ES-I3 (cell line): ENCODE data around the gene LAMTOR3.

Experiments used
- H3K36me3 ChIP-seq: 2 replicates; pipeline ENCODE4 v1.6.1; 2013; ENCODE audit warnings: mild to moderate bottlenecking, low read length, control low read depth, moderate library complexity; ENCODE audit not compliant: insufficient read depth
- H3K4me1 ChIP-seq: 2 replicates; pipeline ENCODE4 v1.6.1; 2013; ENCODE audit warnings: mild to moderate bottlenecking, control low read depth, low read length; ENCODE audit not compliant: insufficient read depth
- H3K9ac ChIP-seq: 2 replicates; pipeline ENCODE4 v1.6.1; 2013; ENCODE audit warnings: low read depth, mild to moderate bottlenecking, low read length, moderate library complexity
- H3K9me3 ChIP-seq: 2 replicates; pipeline ENCODE4 v1.6.1; 2013; ENCODE audit warnings: mild to moderate bottlenecking, low read length, moderate library complexity; ENCODE audit not compliant: control insufficient read depth, insufficient read depth

LAMTOR3 gene

GRCh38 chr4:99894161-99894997 is at the start of gene LAMTOR3:
Gene LAMTOR3 (minus strand): TSS chr4:99894427. CDS start chr4:99893963, 464 bp downstream.
- Histone ChIP-seq H3K9ac (peak within 1 kb of the TSS; percentile 90), H3K36me3 (no peaks in the 10 kb centered on the region), H3K4me1 (no peaks in the 10 kb centered on the region), H3K9me3 (no peaks in the 10 kb centered on the region)

- Histone ChIP-seq H3K4me1 (no peaks in the 10 kb centered on the region), H3K9ac (no peak overlapping the region), H3K9me3 (peaks cover 10% of the 10 kb centered on the region; the same call in 1 of the 2 replicates), H3K36me3 (no peaks in the 10 kb centered on the region)
Measured at GRCh38 chr4:99938243-99938753, 44.1 kb upstream of the LAMTOR3 start.

- H3K4me1 ChIP-seq: no peaks in the 10 kb centered on the region
- H3K9ac ChIP-seq: no peak overlapping the region
- H3K36me3 ChIP-seq: no peaks in the 10 kb centered on the region
- peaks cover 10% of the 10 kb centered on the region; the same call in 1 of the 2 replicates for H3K9me3 ChIP-seq
Measured at GRCh38 chr4:99934891-99935290, 40.7 kb upstream of the LAMTOR3 start.

- no peaks in the 10 kb centered on the region for H3K4me1 ChIP-seq
- peaks cover 2% of the 10 kb centered on the region; the same call in 1 of the 2 replicates for H3K36me3 ChIP-seq
Measured at GRCh38 chr4:99927566-99927965, 33.3 kb upstream of the LAMTOR3 start.

GRCh38 chr4:99921174-99921573 is 26.9 kb upstream of the LAMTOR3 start:
- Histone ChIP-seq H3K9me3 (no peaks in the 10 kb centered on the region), H3K36me3 (peaks cover 3% of the 10 kb centered on the region; the same call in 1 of the 2 replicates), H3K9ac (no peak overlapping the region), H3K4me1 (no peaks in the 10 kb centered on the region)

More at GRCh38 chr4:99927566-99927965, 33.3 kb upstream of the LAMTOR3 start:
- H3K9ac ChIP-seq: no peak overlapping the region
- H3K9me3 ChIP-seq: no peaks in the 10 kb centered on the region; the same call in 1 of the 2 replicates

- Histone ChIP-seq H3K36me3 (peaks cover 3% of the 10 kb centered on the region; the same call in 1 of the 2 replicates), H3K9ac (no peak overlapping the region), H3K4me1 (no peaks in the 10 kb centered on the region), H3K9me3 (no peaks in the 10 kb centered on the region)
Measured at GRCh38 chr4:99918656-99919055, 24.4 kb upstream of the LAMTOR3 start.

- Histone ChIP-seq H3K9ac (no peak overlapping the region), H3K36me3 (peaks cover 1% of the 10 kb centered on the region; the same call in 1 of the 2 replicates), H3K9me3 (no peaks in the 10 kb centered on the region), H3K4me1 (no peaks in the 10 kb centered on the region)
Measured at GRCh38 chr4:99917575-99917974, 23.3 kb upstream of the LAMTOR3 start.

- no peaks in the 10 kb centered on the region; the same call in 1 of the 2 replicates for H3K36me3 ChIP-seq
- H3K9me3 ChIP-seq: no peaks in the 10 kb centered on the region
- H3K9ac ChIP-seq: no peak overlapping the region
- H3K4me1 ChIP-seq: no peaks in the 10 kb centered on the region
Measured at GRCh38 chr4:99915449-99915848, 21.2 kb upstream of the LAMTOR3 start.

GRCh38 chr4:99894998-99895397 is 771 bp upstream of the LAMTOR3 start:
- peak overlapping the region; percentile 71 for H3K9ac ChIP-seq

GRCh38 chr4:99893839-99894160 is 427 bp downstream of the LAMTOR3 start:
- Histone ChIP-seq H3K9ac (peak overlapping the region; percentile 90), H3K4me1 (no peaks in the 10 kb centered on the region), H3K36me3 (no peaks in the 10 kb centered on the region), H3K9me3 (no peaks in the 10 kb centered on the region)

More at GRCh38 chr4:99894998-99895397, 771 bp upstream of the LAMTOR3 start:
- H3K36me3 ChIP-seq: no peaks in the 10 kb centered on the region
- H3K9me3 ChIP-seq: no peaks in the 10 kb centered on the region
- H3K4me1 ChIP-seq: no peaks in the 10 kb centered on the region

- H3K9ac ChIP-seq: peak overlapping the region; percentile 90
- H3K36me3 ChIP-seq: no peaks in the 10 kb centered on the region
- H3K4me1 ChIP-seq: no peaks in the 10 kb centered on the region
- no peaks in the 10 kb centered on the region for H3K9me3 ChIP-seq
Measured at GRCh38 chr4:99893029-99893428, 1.2 kb downstream of the LAMTOR3 start.

- Histone ChIP-seq H3K9ac (no peak overlapping the region), H3K36me3 (no peaks in the 10 kb centered on the region), H3K9me3 (no peaks in the 10 kb centered on the region), H3K4me1 (no peaks in the 10 kb centered on the region)
Measured at GRCh38 chr4:99891351-99891750, 2.9 kb downstream of the LAMTOR3 start.

GRCh38 chr4:99887837-99888236 is 6.4 kb downstream of the LAMTOR3 start:
- Histone ChIP-seq H3K36me3 (no peaks in the 10 kb centered on the region), H3K9ac (no peak overlapping the region), H3K4me1 (no peaks in the 10 kb centered on the region), H3K9me3 (no peaks in the 10 kb centered on the region)

GRCh38 chr4:99886146-99886545 is 8.1 kb downstream of the LAMTOR3 start:
- Histone ChIP-seq H3K4me1 (no peaks in the 10 kb centered on the region), H3K36me3 (no peaks in the 10 kb centered on the region), H3K9me3 (no peaks in the 10 kb centered on the region), H3K9ac (no peak overlapping the region)

- Histone ChIP-seq H3K9me3 (no peaks in the 10 kb centered on the region), H3K36me3 (no peaks in the 10 kb centered on the region), H3K9ac (no peak overlapping the region), H3K4me1 (no peaks in the 10 kb centered on the region)
Measured at GRCh38 chr4:99885687-99886086, 8.5 kb downstream of the LAMTOR3 start.
